Measurements from ENCODE around the gene DGKH. TPM values are rescaled to one million over a fixed set of nuclear protein-coding genes. Genes with fewer than 3 reads are reported as not detected.

The DGKH gene
- total and polyA plus RNA-seq, 9 of the 15 experiments (the other 6 are each of a cell fraction or from before 2014, with no cell fraction given) = 0.38 to 4.4 (median 3.1) TPM

- 79% methylated on average over 15 of the region's 16 CpGs for WGBS (ENCODE audit: insufficient coverage, low coverage, missing lambda C conversion rate)
- CTCF ChIA-PET (ENCODE audit: low intra/inter-chr PET ratio) = no interaction called here
- no TSS peak for BruUV-seq (replicated peaks)
Measured at GRCh38 chr13:42083138-42083770, 34.8 kb downstream of the DGKH start.

More at GRCh38 chr13:42083138-42083770, 34.8 kb downstream of the DGKH start:
- TF ChIP-seq MYNN (IDR thresholded peaks at IDR 0.05) = no peak
- no peak for TF ChIP-seq MYNN (CRISPR knock-in tag; IDR thresholded peaks at IDR 0.05)
- peak; percentile 65 for TF ChIP-seq ZBTB33 (CRISPR knock-in tag; IDR thresholded peaks at IDR 0.05)
- no peak for TF ChIP-seq ZZZ3 (IDR thresholded peaks at IDR 0.05)
- no peak for TF ChIP-seq ZNF23 (CRISPR knock-in tag; IDR thresholded peaks at IDR 0.05)
- no peaks in the 10 kb centered on the region for H3K9me1 ChIP-seq (ENCODE audit: control insufficient read depth, insufficient read depth, low read length)
- H4K20me1 ChIP-seq (replicated peaks; ENCODE audit: control insufficient read depth, insufficient read depth, low read length) = no peaks in the 10 kb centered on the region
- no peaks in the 10 kb centered on the region for H3K9me3 ChIP-seq (replicated peaks; ENCODE audit: control insufficient read depth, insufficient read depth, low read depth, low read length)
- no peak for FAIRE-seq
- H3K27me3 ChIP-seq (ENCODE audit: control insufficient read depth in 2 of 2, insufficient read depth in 2 of 2, low read length in 2 of 2) = no peaks in the 10 kb centered on the region
- intact Hi-C loops (cut with micrococcal nuclease) (no loop called here), in situ Hi-C loops (cut with MboI) (no loop called here)
- H2AFZ ChIP-seq (ENCODE audit: low read depth, low read length) = no peak overlapping the region
- POLR2A ChIA-PET = no interaction called here
- no peak overlapping the region for H3K27ac ChIP-seq (ENCODE audit: extremely low read depth, low read depth, low read length)
- DNase-seq (ENCODE audit: extremely low read depth in 1 of 4, low spot score in 3 of 4) = no peak
- no peak overlapping the region for H3K4me3 ChIP-seq
- H3K36me3 ChIP-seq (ENCODE audit: control insufficient read depth, insufficient read depth, low read length) = no peaks in the 10 kb centered on the region
- no peaks in the 10 kb centered on the region for H3K79me2 ChIP-seq (ENCODE audit: control insufficient read depth, insufficient read depth, low read length)
- ATAC-seq = no peak
- no peak overlapping the region for H3K4me2 ChIP-seq (ENCODE audit: insufficient read depth, low read length)
- H3K4me1 ChIP-seq (replicated peaks in 1 of 2; ENCODE audit: control insufficient read depth in 2 of 2, insufficient read depth in 2 of 2, low read length in 2 of 2) = no peaks in the 10 kb centered on the region
- H3K9ac ChIP-seq (ENCODE audit: insufficient read depth in 1 of 2, low read depth in 2 of 2, low read length in 2 of 2) = no peak overlapping the region

Data from K562 (cell line).